Activated CD8-positive, alpha-beta T cell treated with anti-CD3 and anti-CD28 coated beads for 36 hours (primary cell): ENCODE results near the gene HCAR2. TPM values are rescaled to one million over a fixed set of nuclear protein-coding genes. Genes with fewer than 3 reads are reported as not detected.
A peak's percentile ranks its signal among the peaks of the same experiment; 100 is the strongest.
"Not testable (repeated sequence)": the region's sequence is repeated elsewhere in the genome, so short reads cannot be mapped to it uniquely, and the experiment has no call there.

Experiments
- ATAC-seq: fragments of 200-7000 bp; cut with Tn5 transposase; one replicate; pipeline ENCODE4 v1.10.0; 2021; ENCODE audit warnings: mild to moderate bottlenecking, moderate library complexity
- CTCF ChIA-PET: fragments of 350-600 bp; sonication (Branson Sonifier 250); formaldehyde crosslinking; loops from one replicate; lab custom pipeline; 2021; ENCODE audit warnings: antibody characterized with exemption; lab: Charles Lee
- POLR2A ChIA-PET: fragments of 350-600 bp; sonication (Branson Sonifier 250); formaldehyde crosslinking; loops from one replicate; lab custom pipeline; 2021; ENCODE audit warnings: antibody characterized with exemption; lab: Charles Lee
- DNase-seq: peaks from one replicate; pipeline ENCODE4 v3.0.0-alpha.2; 2020
- H3K27ac Mint-ChIP-seq: one replicate; pipeline ENCODE4 v1.8.0; 2021; ENCODE audit warnings: mild to moderate bottlenecking, mixed read lengths
- H3K27me3 Mint-ChIP-seq: one replicate; pipeline ENCODE4 v1.8.0; 2021; ENCODE audit warnings: mixed read lengths
- H3K36me3 Mint-ChIP-seq: one replicate; pipeline ENCODE4 v1.8.0; 2021; ENCODE audit warnings: low read depth, mixed read lengths
- H3K4me1 Mint-ChIP-seq: one replicate; pipeline ENCODE4 v1.8.0; 2021; ENCODE audit warnings: low read depth, mixed read lengths
- H3K4me3 Mint-ChIP-seq: one replicate; pipeline ENCODE4 v1.8.0; 2021; ENCODE audit warnings: mild to moderate bottlenecking, moderate library complexity, mixed read lengths
- H3K9me3 Mint-ChIP-seq: one replicate; pipeline ENCODE4 v1.8.0; 2021; ENCODE audit warnings: mixed read lengths
- intact Hi-C: fragments of 100-400 bp; cut with micrococcal nuclease; formaldehyde crosslinking; loops from one replicate; pipeline ENCODE4 v1.10.0; 2022
- total RNA-seq, 2 experiments: library from RNA; stranded (reverse); gene quantifications; one replicate each; pipeline ENCODE4 v1.2.3, GENCODE V29; 2021
- TF ChIP-seq, protein P1 (sequence below): fragments of 200-600 bp; IDR thresholded peaks from one replicate; pipeline ENCODE4 v1.8.0; 2022; ENCODE audit warnings: antibody characterized with exemption, mild to moderate bottlenecking

The HCAR2 gene
- total RNA-seq, 2 experiments from 2014 or later: not detected

DNA sequence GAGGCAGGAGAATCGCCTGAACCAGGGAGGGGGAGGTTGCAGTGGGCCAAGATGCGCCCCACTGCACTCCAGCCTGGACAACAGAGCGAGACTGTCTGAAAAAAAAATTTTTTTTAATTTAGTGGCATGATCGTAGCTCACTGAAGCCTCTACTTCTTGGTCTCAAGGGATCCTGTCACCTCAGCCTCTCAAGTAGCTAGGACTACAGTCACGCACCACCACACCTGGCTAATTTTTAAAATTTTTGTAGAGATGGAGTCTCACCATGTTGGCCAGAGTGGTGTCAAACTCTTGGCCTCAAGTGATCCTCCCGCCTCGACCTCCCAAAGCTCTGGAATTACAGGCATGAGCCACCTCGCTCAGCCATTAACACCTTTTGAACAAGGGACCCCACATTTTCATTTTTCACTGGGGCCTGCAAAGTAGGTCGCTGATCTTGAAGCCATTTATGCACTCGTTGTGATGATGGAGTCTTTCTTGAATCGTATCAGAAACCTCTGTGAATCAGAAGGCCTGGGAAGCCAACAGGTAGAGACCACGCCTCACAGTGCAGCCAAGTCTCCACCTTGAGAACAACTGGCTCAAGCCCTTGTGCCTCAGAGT, 21.6 kb upstream of the HCAR2 start:
- Mint-ChIP-seq H3K27ac (no peak overlapping the region), H3K4me1 (peaks cover 42% of the 10 kb centered on the region), H3K36me3 (no peaks in the 10 kb centered on the region), H3K9me3 (no peaks in the 10 kb centered on the region), H3K27me3 (peaks cover 5% of the 10 kb centered on the region), H3K4me3 (no peak overlapping the region)
- POLR2A ChIA-PET: no interaction called here
- DNase-seq (no peak), ATAC-seq (no peak)
- TF ChIP-seq, protein P1, sequence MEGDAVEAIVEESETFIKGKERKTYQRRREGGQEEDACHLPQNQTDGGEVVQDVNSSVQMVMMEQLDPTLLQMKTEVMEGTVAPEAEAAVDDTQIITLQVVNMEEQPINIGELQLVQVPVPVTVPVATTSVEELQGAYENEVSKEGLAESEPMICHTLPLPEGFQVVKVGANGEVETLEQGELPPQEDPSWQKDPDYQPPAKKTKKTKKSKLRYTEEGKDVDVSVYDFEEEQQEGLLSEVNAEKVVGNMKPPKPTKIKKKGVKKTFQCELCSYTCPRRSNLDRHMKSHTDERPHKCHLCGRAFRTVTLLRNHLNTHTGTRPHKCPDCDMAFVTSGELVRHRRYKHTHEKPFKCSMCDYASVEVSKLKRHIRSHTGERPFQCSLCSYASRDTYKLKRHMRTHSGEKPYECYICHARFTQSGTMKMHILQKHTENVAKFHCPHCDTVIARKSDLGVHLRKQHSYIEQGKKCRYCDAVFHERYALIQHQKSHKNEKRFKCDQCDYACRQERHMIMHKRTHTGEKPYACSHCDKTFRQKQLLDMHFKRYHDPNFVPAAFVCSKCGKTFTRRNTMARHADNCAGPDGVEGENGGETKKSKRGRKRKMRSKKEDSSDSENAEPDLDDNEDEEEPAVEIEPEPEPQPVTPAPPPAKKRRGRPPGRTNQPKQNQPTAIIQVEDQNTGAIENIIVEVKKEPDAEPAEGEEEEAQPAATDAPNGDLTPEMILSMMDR: no peak
- intact Hi-C loops: no loop called here
- CTCF ChIA-PET: no interaction called here

DNA sequence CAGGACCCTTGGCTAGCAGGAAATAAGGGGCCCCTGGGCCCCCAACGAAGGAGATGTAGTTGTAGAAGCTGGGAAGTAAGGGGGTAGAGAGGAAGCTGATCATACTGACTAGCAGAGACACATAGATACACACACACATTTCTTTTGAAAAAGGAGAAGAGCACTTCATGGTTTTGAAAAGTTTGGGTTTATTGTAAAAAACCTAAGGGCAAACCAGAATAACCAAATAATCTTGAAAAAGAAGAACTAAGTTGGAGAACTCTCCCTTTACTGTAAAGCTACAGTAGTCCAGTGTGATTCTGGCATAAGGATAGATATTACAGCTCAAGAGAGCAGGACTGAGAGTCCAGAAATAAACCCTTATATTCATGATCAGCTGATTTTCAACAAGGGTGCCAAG, 19.2 kb upstream of the HCAR2 start:
- TF ChIP-seq, protein P1: no peak
- no peaks in the 10 kb centered on the region for H3K9me3 Mint-ChIP-seq
- ChIA-PET POLR2A (no interaction called here), CTCF (interaction anchor here (1.2 to 1.5 kb wide), 2 partner anchors 11 to 72 kb away, joined by 3 to 5 read pairs; no protein-coding TSS in a partner anchor)
- DNase-seq (no peak), ATAC-seq (no peak)
- H3K36me3 Mint-ChIP-seq: no peaks in the 10 kb centered on the region
- peaks cover 36% of the 10 kb centered on the region for H3K4me1 Mint-ChIP-seq
- intact Hi-C loops: no loop called here
- H3K27me3 Mint-ChIP-seq: peaks cover 8% of the 10 kb centered on the region
- H3K4me3 Mint-ChIP-seq: no peak overlapping the region
- H3K27ac Mint-ChIP-seq: peak overlapping the region; percentile 1

DNA sequence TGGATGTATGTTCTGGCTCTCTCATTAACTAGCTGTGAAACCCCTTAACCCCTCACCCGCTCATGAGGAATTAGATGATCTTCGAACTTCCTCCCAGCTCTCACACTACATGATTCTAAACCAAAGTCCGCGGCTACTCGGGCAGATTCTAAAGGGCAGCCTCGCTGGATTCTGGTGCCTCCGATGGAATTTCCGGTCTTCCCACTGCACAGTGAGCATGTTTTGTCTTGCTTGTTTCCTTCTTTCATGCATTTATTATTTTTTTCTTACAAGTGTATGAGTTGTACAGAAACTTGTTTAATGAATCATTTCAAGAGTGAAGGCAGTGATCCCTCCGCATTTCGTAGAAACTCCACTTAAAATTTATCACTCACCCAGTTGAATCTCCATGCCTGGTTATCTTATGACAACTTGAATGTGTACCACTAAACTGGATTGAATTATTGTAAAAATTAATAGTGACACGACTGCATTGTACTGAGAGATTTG, 17.9 kb upstream of the HCAR2 start:
- peak overlapping the region; percentile 43 for H3K27ac Mint-ChIP-seq
- ChIA-PET CTCF (no interaction called here), POLR2A (no interaction called here)
- no peaks in the 10 kb centered on the region for H3K36me3 Mint-ChIP-seq
- no peak overlapping the region for H3K4me3 Mint-ChIP-seq
- peaks cover 32% of the 10 kb centered on the region for H3K4me1 Mint-ChIP-seq
- TF ChIP-seq, protein P1: no peak
- H3K9me3 Mint-ChIP-seq: no peaks in the 10 kb centered on the region
- DNase-seq (no peak), ATAC-seq (peak; percentile 34)
- peaks cover 8% of the 10 kb centered on the region for H3K27me3 Mint-ChIP-seq
- intact Hi-C loops: no loop called here

DNA sequence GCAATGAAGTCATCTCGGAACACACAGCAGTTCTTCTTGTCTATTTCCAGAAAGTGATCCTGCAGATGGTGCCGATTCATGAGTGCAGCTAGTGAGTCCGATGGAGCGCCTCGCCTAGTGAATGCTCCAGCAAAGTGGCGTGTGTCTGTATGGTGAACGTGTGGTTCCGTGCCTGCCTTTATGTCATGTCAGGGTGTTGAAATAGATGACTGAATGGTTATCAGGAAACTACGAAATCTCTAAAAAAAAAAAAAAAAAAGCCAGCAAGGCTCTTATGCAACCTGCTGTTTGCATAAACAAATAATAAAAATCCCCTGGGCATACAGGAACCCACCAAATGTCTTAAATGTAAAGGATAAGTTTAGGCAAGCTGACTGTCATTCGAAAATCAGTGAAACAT, 13.5 kb upstream of the HCAR2 start, which contains the start of gene HCAR3:
TSS of gene HCAR3 (minus strand) at position 154 of the 400 bp plus-strand sequence. CDS start at position 80, 74 bp downstream.
- DNase-seq, H3K36me3 Mint-ChIP-seq, intact Hi-C loops, POLR2A ChIA-PET, H3K9me3 Mint-ChIP-seq, H3K27ac Mint-ChIP-seq, H3K27me3 Mint-ChIP-seq, ATAC-seq, CTCF ChIA-PET, H3K4me3 Mint-ChIP-seq: not testable (repeated sequence)
- peaks cover 13% of the 10 kb centered on the region for H3K4me1 Mint-ChIP-seq

DNA sequence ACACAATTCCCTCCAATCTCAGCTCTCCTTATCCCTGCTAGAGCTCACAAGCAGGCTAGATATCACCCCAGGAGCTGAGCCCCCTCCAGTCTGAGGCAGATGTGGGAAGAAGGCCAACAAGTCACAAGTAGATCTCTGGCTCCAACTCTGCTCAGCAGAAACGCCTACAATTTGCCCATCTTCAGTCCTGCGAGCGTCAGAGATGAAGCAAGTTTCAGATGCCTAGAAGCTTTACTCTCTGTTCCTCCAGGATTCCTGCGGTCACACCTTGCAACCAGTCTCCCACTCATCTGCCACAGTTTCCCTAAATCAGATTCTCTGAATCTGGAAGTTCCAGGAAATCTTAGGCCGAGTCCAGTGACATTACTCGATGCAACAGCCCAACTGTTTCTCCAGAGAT, 12.1 kb upstream of the HCAR2 start:
- H3K9me3 Mint-ChIP-seq, CTCF ChIA-PET, ATAC-seq, H3K4me3 Mint-ChIP-seq, DNase-seq, intact Hi-C loops, H3K4me1 Mint-ChIP-seq, H3K36me3 Mint-ChIP-seq, POLR2A ChIA-PET, H3K27ac Mint-ChIP-seq, H3K27me3 Mint-ChIP-seq: not testable (repeated sequence)

DNA sequence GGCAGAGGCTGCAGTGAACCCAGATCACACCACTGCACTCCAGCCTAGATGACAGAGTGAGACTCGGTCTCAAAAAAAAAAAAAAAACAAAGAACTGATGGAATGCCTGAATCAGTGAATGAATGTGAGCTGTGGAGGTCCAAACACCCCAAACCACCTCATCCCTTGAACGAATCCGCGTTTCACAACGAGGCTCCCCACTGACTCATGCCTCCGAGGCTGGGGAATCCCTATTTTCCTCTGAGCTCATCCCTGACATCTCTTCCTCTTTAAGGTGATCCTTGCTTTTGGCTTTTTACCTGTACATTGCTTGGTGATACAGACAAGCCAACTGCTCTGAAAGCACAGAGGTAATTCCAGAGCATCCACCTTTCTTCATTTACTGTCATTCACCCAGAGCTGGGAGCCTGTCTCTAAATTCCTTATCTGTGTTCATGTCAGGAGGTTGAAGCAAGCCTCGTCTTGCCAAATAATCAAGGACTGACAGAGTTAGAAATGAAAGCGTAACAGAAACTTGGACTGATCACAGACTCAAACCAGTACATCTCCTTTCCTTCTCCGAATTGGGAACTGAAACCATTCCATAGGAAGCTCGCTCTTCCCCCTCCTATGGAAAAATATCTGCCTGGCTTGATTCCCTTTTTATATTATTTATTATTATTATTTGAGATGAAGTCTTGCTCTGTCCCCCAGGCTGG, 10.5 kb upstream of the HCAR2 start:
- H3K36me3 Mint-ChIP-seq, H3K4me1 Mint-ChIP-seq, H3K9me3 Mint-ChIP-seq, H3K27me3 Mint-ChIP-seq, intact Hi-C loops, CTCF ChIA-PET, DNase-seq, ATAC-seq, H3K4me3 Mint-ChIP-seq, H3K27ac Mint-ChIP-seq, POLR2A ChIA-PET: not testable (repeated sequence)

DNA sequence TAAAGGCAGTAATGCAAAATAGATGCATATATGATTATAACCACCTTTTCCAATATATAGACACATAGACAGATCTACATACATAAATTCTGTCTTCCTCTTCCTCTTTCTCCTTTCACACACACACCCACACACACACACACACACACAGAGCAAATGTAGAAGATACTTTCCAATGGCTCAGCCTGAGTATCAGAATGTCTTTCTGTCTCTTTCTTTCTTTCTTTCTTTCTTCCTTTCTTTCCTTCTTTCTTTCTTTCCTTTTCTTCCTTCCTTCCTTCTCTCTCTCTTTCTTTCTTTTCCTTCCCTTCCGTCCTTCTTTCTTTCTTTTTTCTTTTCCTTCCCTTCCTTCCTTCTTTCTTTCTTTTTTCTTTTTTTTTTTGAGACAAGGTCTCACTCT, 8.1 kb upstream of the HCAR2 start:
- POLR2A ChIA-PET, ATAC-seq, H3K4me1 Mint-ChIP-seq, H3K36me3 Mint-ChIP-seq, H3K27ac Mint-ChIP-seq, H3K27me3 Mint-ChIP-seq, DNase-seq, CTCF ChIA-PET, intact Hi-C loops, H3K9me3 Mint-ChIP-seq, H3K4me3 Mint-ChIP-seq: not testable (repeated sequence)

DNA sequence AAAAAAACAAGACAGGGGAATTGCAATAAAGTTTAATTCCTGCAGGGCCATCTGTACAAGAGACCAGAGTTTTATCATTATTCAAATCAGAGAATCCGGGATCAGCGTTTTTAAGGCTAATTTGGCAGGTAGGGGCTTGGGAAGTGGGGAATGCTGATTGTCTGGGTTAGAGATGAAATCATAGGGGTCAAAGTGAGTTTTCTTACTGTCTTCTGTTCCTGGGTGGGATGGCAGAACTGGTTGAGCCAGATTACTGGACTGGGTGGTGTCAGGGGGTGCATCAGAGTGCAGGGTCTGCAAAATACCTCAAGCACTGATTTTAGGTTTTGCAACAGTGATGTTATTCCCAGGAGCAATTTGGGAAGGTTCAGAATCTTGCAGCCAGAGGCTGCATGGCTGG, 7.2 kb upstream of the HCAR2 start:
- H3K27me3 Mint-ChIP-seq, H3K27ac Mint-ChIP-seq, H3K36me3 Mint-ChIP-seq, H3K9me3 Mint-ChIP-seq, ATAC-seq, CTCF ChIA-PET, H3K4me1 Mint-ChIP-seq, H3K4me3 Mint-ChIP-seq, DNase-seq, intact Hi-C loops, POLR2A ChIA-PET: not testable (repeated sequence)

DNA sequence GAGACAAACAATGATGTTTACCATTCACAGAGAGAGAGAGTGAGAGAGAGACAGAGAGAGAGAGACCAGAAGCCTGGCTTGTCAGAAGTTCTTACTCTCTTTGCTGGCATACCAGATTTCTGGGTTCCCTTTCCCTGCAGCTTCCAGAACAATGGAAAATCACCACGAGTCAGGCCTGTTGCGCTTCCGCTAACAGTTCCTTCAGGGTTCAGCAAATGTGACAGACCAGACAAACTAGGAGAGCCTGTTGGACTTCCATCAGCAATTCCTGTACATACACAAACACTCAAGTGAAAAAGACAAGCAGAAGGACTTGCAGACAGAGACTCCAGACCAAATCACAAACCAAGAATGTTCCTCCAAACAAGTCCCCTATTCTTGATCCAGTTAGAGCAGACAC, 6.1 kb upstream of the HCAR2 start:
- H3K4me1 Mint-ChIP-seq, intact Hi-C loops, CTCF ChIA-PET, H3K36me3 Mint-ChIP-seq, POLR2A ChIA-PET, DNase-seq, H3K27ac Mint-ChIP-seq, ATAC-seq, H3K4me3 Mint-ChIP-seq, H3K27me3 Mint-ChIP-seq, H3K9me3 Mint-ChIP-seq: not testable (repeated sequence)
